ENCODE data around the gene SIRT1. TPM values are rescaled to one million over a fixed set of nuclear protein-coding genes. Genes with fewer than 3 reads are reported as not detected.

SIRT1 gene
- total and polyA plus RNA-seq, 2 donors (not counting 3 experiments of a cell fraction or from before 2014, with no cell fraction given): 3.7 to 14.8 TPM

DNA sequence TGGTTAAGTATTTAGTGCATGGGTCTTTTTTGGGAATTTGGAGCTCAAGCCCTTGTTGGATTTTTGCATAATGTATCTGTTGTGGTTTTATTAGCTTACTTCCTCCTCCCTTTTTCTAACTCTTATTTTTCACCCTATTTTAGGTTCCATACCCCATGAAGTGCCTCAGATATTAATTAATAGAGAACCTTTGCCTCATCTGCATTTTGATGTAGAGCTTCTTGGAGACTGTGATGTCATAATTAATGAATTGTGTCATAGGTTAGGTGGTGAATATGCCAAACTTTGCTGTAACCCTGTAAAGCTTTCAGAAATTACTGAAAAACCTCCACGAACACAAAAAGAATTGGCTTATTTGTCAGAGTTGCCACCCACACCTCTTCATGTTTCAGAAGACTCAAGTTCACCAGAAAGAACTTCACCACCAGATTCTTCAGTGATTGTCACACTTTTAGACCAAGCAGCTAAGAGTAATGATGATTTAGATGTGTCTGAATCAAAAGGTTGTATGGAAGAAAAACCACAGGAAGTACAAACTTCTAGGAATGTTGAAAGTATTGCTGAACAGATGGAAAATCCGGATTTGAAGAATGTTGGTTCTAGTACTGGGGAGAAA is 28.0 kb downstream of the SIRT1 start:
- no TSS peak for BruUV-seq (replicated peaks)
- Histone ChIP-seq H3K27ac (ENCODE audit: insufficient read depth, low read depth, low read length) (no peak overlapping the region), H3K36me3 (ENCODE audit: control insufficient read depth in 2 of 2, extremely low read depth in 1 of 2, insufficient read depth in 2 of 2, low read length in 2 of 2) (peaks cover 7 to 27% of the 10 kb centered on the region in 2 experiments), H3K79me2 (ENCODE audit: control insufficient read depth, insufficient read depth, low read length) (no peaks in the 10 kb centered on the region), H4K20me1 (replicated peaks; ENCODE audit: control insufficient read depth, extremely low read depth, insufficient read depth, low read length) (no peaks in the 10 kb centered on the region), H3K4me1 (ENCODE audit: control insufficient read depth, extremely low read depth, insufficient read depth, low read length) (no peaks in the 10 kb centered on the region), H3K27me3 (ENCODE audit: control insufficient read depth in 2 of 2, insufficient read depth in 2 of 2, low read length in 2 of 2) (no peaks in the 10 kb centered on the region), H3K9ac (replicated peaks; ENCODE audit: extremely low read depth, insufficient read depth, low read length) (no peak overlapping the region), H3K9me1 (replicated peaks; ENCODE audit: control insufficient read depth, extremely low read depth, insufficient read depth, low read length) (no peaks in the 10 kb centered on the region), H2AFZ (ENCODE audit: low read depth, low read length) (no peak overlapping the region), H3K9me3 (replicated peaks; ENCODE audit: control insufficient read depth, insufficient read depth, low read length) (no peaks in the 10 kb centered on the region), H3K4me2 (ENCODE audit: insufficient read depth, low read length) (no peak overlapping the region), H3K4me3 (replicated peaks in 1 of 3; ENCODE audit: insufficient read depth in 1 of 3, low read depth in 1 of 3, low read length in 3 of 3) (no peak overlapping the region)
- dilution Hi-C loops (cut with MboI; ENCODE audit: extremely low pct_ligation_motif_present, low sequenced_read_pairs) (loop anchor here (25.0 kb wide), 1 partner anchor 125 kb away; no protein-coding TSS in a partner anchor), intact Hi-C loops (cut with micrococcal nuclease) (no loop called here)
- CTCF ChIA-PET: interaction anchor here (1.4 kb wide), 1 partner anchor 11 kb away, joined by 3 read pairs; no protein-coding TSS in a partner anchor
- TF ChIP-seq POLR2AphosphoS5 (IDR thresholded peaks at IDR 0.05; ENCODE audit: insufficient read depth, low read depth, low read length): no peak
- TF ChIP-seq, protein P1, sequence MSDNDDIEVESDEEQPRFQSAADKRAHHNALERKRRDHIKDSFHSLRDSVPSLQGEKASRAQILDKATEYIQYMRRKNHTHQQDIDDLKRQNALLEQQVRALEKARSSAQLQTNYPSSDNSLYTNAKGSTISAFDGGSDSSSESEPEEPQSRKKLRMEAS (IDR thresholded peaks at IDR 0.05; ENCODE audit: insufficient read depth, insufficient read length): no peak
- no peak for TF ChIP-seq JUN (IDR thresholded peaks at IDR 0.05; ENCODE audit: borderline replicate concordance, insufficient read depth, insufficient read length, low read depth)
- no peak for TF ChIP-seq MYC (IDR thresholded peaks at IDR 0.05; ENCODE audit: low read depth, low read length)
- FAIRE-seq (no peak), DNase-seq (ENCODE audit: low read depth, low spot score) (no peak)
- POLR2A ChIA-PET: no interaction called here

GRCh38 chr10:67914777-67915340 is 30.4 kb downstream of the SIRT1 start:
- no peak for TF ChIP-seq MYC (IDR thresholded peaks at IDR 0.05; ENCODE audit: low read depth, low read length)
- TF ChIP-seq EZH2 (IDR thresholded peaks at IDR 0.05; ENCODE audit: borderline replicate concordance, low read depth, low read length, severe bottlenecking): no peak
- TF ChIP-seq, protein P1 (IDR thresholded peaks at IDR 0.05; ENCODE audit: insufficient read depth, insufficient read length): no peak
- H3K9me1 ChIP-seq (replicated peaks; ENCODE audit: control insufficient read depth, extremely low read depth, insufficient read depth, low read length): no peaks in the 10 kb centered on the region
- H3K36me3 ChIP-seq (ENCODE audit: control insufficient read depth in 2 of 2, extremely low read depth in 1 of 2, insufficient read depth in 2 of 2, low read length in 2 of 2): peaks cover 6 to 22% of the 10 kb centered on the region in 2 experiments
- H3K4me2 ChIP-seq (ENCODE audit: insufficient read depth, low read length): no peak overlapping the region
- DNase-seq (ENCODE audit: low read depth, low spot score) (no peak), FAIRE-seq (no peak)
- ChIA-PET POLR2A (no interaction called here), CTCF (interaction anchor here (1.0 kb wide), 1 partner anchor 38 kb away, joined by 4 read pairs; no protein-coding TSS in a partner anchor)
- H3K4me3 ChIP-seq (replicated peaks in 1 of 3; ENCODE audit: insufficient read depth in 1 of 3, low read depth in 1 of 3, low read length in 3 of 3): no peak overlapping the region
- no peaks in the 10 kb centered on the region for H3K9me3 ChIP-seq (replicated peaks; ENCODE audit: control insufficient read depth, insufficient read depth, low read length)
- no peak overlapping the region for H2AFZ ChIP-seq (ENCODE audit: low read depth, low read length)
- dilution Hi-C loops (cut with MboI; ENCODE audit: extremely low pct_ligation_motif_present, low sequenced_read_pairs): loop anchor here (25.0 kb wide), 1 partner anchor 122 kb away; no protein-coding TSS in a partner anchor
- H3K27ac ChIP-seq (ENCODE audit: insufficient read depth, low read depth, low read length): no peak overlapping the region
- no peaks in the 10 kb centered on the region for H3K4me1 ChIP-seq (ENCODE audit: control insufficient read depth, extremely low read depth, insufficient read depth, low read length)
- BruUV-seq (replicated peaks): no TSS peak
- H3K79me2 ChIP-seq (ENCODE audit: control insufficient read depth, insufficient read depth, low read length): no peaks in the 10 kb centered on the region
- no peak overlapping the region for H3K9ac ChIP-seq (replicated peaks; ENCODE audit: extremely low read depth, insufficient read depth, low read length)
- no peaks in the 10 kb centered on the region for H3K27me3 ChIP-seq (ENCODE audit: control insufficient read depth in 2 of 2, insufficient read depth in 2 of 2, low read length in 2 of 2)
- no peaks in the 10 kb centered on the region for H4K20me1 ChIP-seq (replicated peaks; ENCODE audit: control insufficient read depth, extremely low read depth, insufficient read depth, low read length)
- intact Hi-C loops (cut with micrococcal nuclease): no loop called here

All from endothelial cell of umbilical vein (primary cell).